ENCODE data around the gene PDE1A. TPM values are rescaled to one million over a fixed set of nuclear protein-coding genes. Genes with fewer than 3 reads are reported as not detected.

PDE1A gene
- total and polyA plus RNA-seq, 10 of the 15 experiments (the other 5 are each of a cell fraction or from before 2014, with no cell fraction given), result 1.1 TPM; not detected in 9

GRCh38 chr2:182115258-182115657, 311.6 kb downstream of the PDE1A start:
- TF ChIP-seq BACH1 (IDR thresholded peaks at IDR 0.05; ENCODE audit: borderline replicate concordance), result no peak
- TF ChIP-seq RFX5 (IDR thresholded peaks at IDR 0.05; ENCODE audit: low read depth, low read length), result no peak
- TF ChIP-seq LARP7 (IDR thresholded peaks at IDR 0.05), result no peak
- TF ChIP-seq CBX3 (IDR thresholded peaks at IDR 0.05; ENCODE audit: borderline replicate concordance, low read depth), result no peak
- no peak for TF ChIP-seq SMARCA5 (IDR thresholded peaks at IDR 0.05)

GRCh38 chr2:182113334-182113733, 313.5 kb downstream of the PDE1A start:
- Histone ChIP-seq H3K4me1 (ENCODE audit: control insufficient read depth, insufficient read depth, low read length) (no peaks in the 10 kb centered on the region), H3K79me2 (ENCODE audit: control insufficient read depth, insufficient read depth, low read length) (no peaks in the 10 kb centered on the region), H2AFZ (ENCODE audit: control insufficient read depth, low read depth, low read length) (no peak overlapping the region), H3K4me2 (ENCODE audit: control insufficient read depth, insufficient read depth) (no peak overlapping the region), H3K4me3 (no peak overlapping the region), H3K9me3 (replicated peaks; ENCODE audit: control insufficient read depth, insufficient read depth, low read length) (no peaks in the 10 kb centered on the region), H3K27me3 (replicated peaks in 1 of 2; ENCODE audit: control insufficient read depth in 2 of 2, insufficient read depth in 2 of 2, low read length in 1 of 2) (no peaks in the 10 kb centered on the region; a peak in 1 of 4 replicates), H4K20me1 (ENCODE audit: control insufficient read depth, insufficient read depth) (no peaks in the 10 kb centered on the region), H3K36me3 (ENCODE audit: control insufficient read depth in 2 of 2, insufficient read depth in 2 of 2, low read length in 1 of 2) (no peaks in the 10 kb centered on the region), H3K9ac (ENCODE audit: control insufficient read depth, insufficient read depth, low read length) (no peak overlapping the region), H3K27ac (ENCODE audit: control insufficient read depth, insufficient read depth) (no peak overlapping the region)
- in situ Hi-C loops (cut with MboI), result no loop called here
- POLR2A ChIA-PET, result no interaction called here
- RAD21 ChIA-PET (ENCODE audit: unreplicated experiment), result no interaction called here
- FAIRE-seq, result no peak
- BruUV-seq (replicated peaks), result no TSS peak
- ATAC-seq, result no peak
- intact Hi-C loops (cut with micrococcal nuclease; ENCODE audit: unreplicated experiment), result no loop called here
- CTCF ChIA-PET, result no interaction called here
- 20% methylated on average over 3 of the region's 3 CpGs for WGBS (ENCODE audit: insufficient coverage, insufficient replicate concordance, low lambda C conversion rate, missing lambda C conversion rate)
- SMC1A ChIA-PET (ENCODE audit: uncharacterized antibody, unreplicated experiment), result no interaction called here
- no peak for TF ChIP-seq BCL11A (IDR thresholded peaks at IDR 0.05; ENCODE audit: low read depth, low read length)
- no peak for TF ChIP-seq CREM (IDR thresholded peaks at IDR 0.05; ENCODE audit: low read depth)
- TF ChIP-seq JUNB (IDR thresholded peaks at IDR 0.05), result no peak
- no peak for DNase-seq (ENCODE audit: low read depth, low spot score)

More at GRCh38 chr2:182115258-182115657, 311.6 kb downstream of the PDE1A start:
- Histone ChIP-seq H2AFZ (ENCODE audit: control insufficient read depth, low read depth, low read length) (no peak overlapping the region), H3K9ac (ENCODE audit: control insufficient read depth, insufficient read depth, low read length) (no peak overlapping the region), H3K9me3 (replicated peaks; ENCODE audit: control insufficient read depth, insufficient read depth, low read length) (no peaks in the 10 kb centered on the region), H4K20me1 (ENCODE audit: control insufficient read depth, insufficient read depth) (no peaks in the 10 kb centered on the region), H3K4me1 (ENCODE audit: control insufficient read depth, insufficient read depth, low read length) (no peaks in the 10 kb centered on the region), H3K4me2 (ENCODE audit: control insufficient read depth, insufficient read depth) (no peak overlapping the region), H3K27me3 (replicated peaks in 1 of 2; ENCODE audit: control insufficient read depth in 2 of 2, insufficient read depth in 2 of 2, low read length in 1 of 2) (no peaks in the 10 kb centered on the region), H3K36me3 (ENCODE audit: control insufficient read depth in 2 of 2, insufficient read depth in 2 of 2, low read length in 1 of 2) (no peaks in the 10 kb centered on the region), H3K79me2 (ENCODE audit: control insufficient read depth, insufficient read depth, low read length) (no peaks in the 10 kb centered on the region), H3K4me3 (no peak overlapping the region), H3K27ac (ENCODE audit: control insufficient read depth, insufficient read depth) (no peak overlapping the region)
- ChIA-PET RAD21 (ENCODE audit: unreplicated experiment) (no interaction called here), POLR2A (no interaction called here), SMC1A (ENCODE audit: uncharacterized antibody, unreplicated experiment) (no interaction called here), CTCF (no interaction called here)
- ATAC-seq, result no peak
- no TSS peak for BruUV-seq (replicated peaks)
- intact Hi-C loops (cut with micrococcal nuclease; ENCODE audit: unreplicated experiment) (no loop called here), in situ Hi-C loops (cut with MboI) (no loop called here)
- no peak for FAIRE-seq
- no peak for DNase-seq (ENCODE audit: low read depth, low spot score)

Data from GM12878 (cell line).